A549 (cell line): Measurements from ENCODE around the gene PLCH1.

ENCODE experiments used
- CEBPB ChIP-seq, 2 experiments: fragments of >200 bp in 1 of 2; sonication (Bioruptor Twin) in 1 of 2; formaldehyde crosslinking in 1 of 2; IDR thresholded peaks; 2 replicates each; pipeline ENCODE4 v1.6.1; 2012 to 2016
- ZFP36 ChIP-seq: fragments of 450-650 bp; IDR thresholded peaks from 2 replicates; pipeline ENCODE4 v1.6.1; 2014; ENCODE audit warnings: borderline replicate concordance; ENCODE audit not compliant: partially characterized antibody
- TF ChIP-seq, protein P1 (sequence below): fragments of >200 bp; sonication (Bioruptor Twin); formaldehyde crosslinking; IDR thresholded peaks from 3 replicates; pipeline ENCODE4 v1.5.1; 2016

DNA sequence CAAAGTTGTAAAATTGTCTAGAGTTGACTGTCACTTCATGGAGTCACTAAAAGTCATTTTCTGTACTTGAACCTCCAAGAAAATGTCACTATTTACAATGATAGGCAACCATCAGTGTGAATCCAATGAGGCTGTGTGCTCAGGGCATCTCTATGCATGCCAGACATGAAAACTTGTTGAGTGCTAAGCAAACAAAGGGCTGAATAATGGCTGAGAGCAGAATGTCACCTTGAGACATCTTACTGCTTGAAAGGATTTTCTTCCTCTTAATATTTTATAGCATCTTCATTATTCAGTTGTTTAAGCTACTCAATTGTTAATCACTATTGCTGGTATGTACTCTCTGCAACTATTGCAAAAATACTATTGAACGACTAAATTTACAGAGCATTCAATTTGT lies 184.7 kb downstream of the PLCH1 start:
- TF ChIP-seq, protein P1, sequence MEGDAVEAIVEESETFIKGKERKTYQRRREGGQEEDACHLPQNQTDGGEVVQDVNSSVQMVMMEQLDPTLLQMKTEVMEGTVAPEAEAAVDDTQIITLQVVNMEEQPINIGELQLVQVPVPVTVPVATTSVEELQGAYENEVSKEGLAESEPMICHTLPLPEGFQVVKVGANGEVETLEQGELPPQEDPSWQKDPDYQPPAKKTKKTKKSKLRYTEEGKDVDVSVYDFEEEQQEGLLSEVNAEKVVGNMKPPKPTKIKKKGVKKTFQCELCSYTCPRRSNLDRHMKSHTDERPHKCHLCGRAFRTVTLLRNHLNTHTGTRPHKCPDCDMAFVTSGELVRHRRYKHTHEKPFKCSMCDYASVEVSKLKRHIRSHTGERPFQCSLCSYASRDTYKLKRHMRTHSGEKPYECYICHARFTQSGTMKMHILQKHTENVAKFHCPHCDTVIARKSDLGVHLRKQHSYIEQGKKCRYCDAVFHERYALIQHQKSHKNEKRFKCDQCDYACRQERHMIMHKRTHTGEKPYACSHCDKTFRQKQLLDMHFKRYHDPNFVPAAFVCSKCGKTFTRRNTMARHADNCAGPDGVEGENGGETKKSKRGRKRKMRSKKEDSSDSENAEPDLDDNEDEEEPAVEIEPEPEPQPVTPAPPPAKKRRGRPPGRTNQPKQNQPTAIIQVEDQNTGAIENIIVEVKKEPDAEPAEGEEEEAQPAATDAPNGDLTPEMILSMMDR = no peak
- TF ChIP-seq ZFP36 (no peak), CEBPB (IDR thresholded peaks at IDR 0.05) (no peak)
